Effector CD8-positive, alpha-beta T cell (primary cell): ENCODE results near the gene ST7.

Source experiments
- DNase-seq: peaks from one replicate; lab custom pipeline; 2025; lab: John Stamatoyannopoulos, UW

Gene ST7

GRCh38 chr7:117190746-117191435 is 237.6 kb downstream of the ST7 start:
- no peak for DNase-seq

- DNase-seq, result no peak
Measured at GRCh38 chr7:117192108-117192507, 238.8 kb downstream of the ST7 start.

GRCh38 chr7:117193564-117193963 is 240.3 kb downstream of the ST7 start:
- DNase-seq, result no peak

GRCh38 chr7:117194445-117194844 is 241.1 kb downstream of the ST7 start:
- DNase-seq, result no peak

GRCh38 chr7:117195361-117196029 is 242.2 kb downstream of the ST7 start:
- no peak for DNase-seq

- DNase-seq, result no peak
Measured at GRCh38 chr7:117200132-117200531, 246.8 kb downstream of the ST7 start.

- no peak for DNase-seq
Measured at GRCh38 chr7:117200786-117201458, 247.6 kb downstream of the ST7 start.

GRCh38 chr7:117202511-117202910 is 249.2 kb downstream of the ST7 start:
- DNase-seq, result no peak

GRCh38 chr7:117203205-117203604 is 249.9 kb downstream of the ST7 start:
- DNase-seq, result no peak

GRCh38 chr7:117205873-117206272 is 252.6 kb downstream of the ST7 start:
- DNase-seq, result no peak

GRCh38 chr7:117208257-117208656 is 255.0 kb downstream of the ST7 start:
- no peak for DNase-seq

GRCh38 chr7:117210397-117210796 is 257.1 kb downstream of the ST7 start:
- DNase-seq, result no peak

GRCh38 chr7:117210908-117211307 is 257.6 kb downstream of the ST7 start:
- no peak for DNase-seq

- DNase-seq, result no peak
Measured at GRCh38 chr7:117211614-117212013, 258.3 kb downstream of the ST7 start.

GRCh38 chr7:117212969-117213877 is 259.9 kb downstream of the ST7 start:
- no peak for DNase-seq

GRCh38 chr7:117216010-117216409 is 262.7 kb downstream of the ST7 start:
- no peak for DNase-seq

- DNase-seq, result no peak
Measured at GRCh38 chr7:117216436-117217069, 263.3 kb downstream of the ST7 start.

GRCh38 chr7:117217106-117218035 is 264.1 kb downstream of the ST7 start:
- no peak for DNase-seq

GRCh38 chr7:117218700-117219099 is 265.4 kb downstream of the ST7 start:
- DNase-seq, result no peak

GRCh38 chr7:117219485-117219884 is 266.2 kb downstream of the ST7 start:
- DNase-seq, result no peak
